OCI-LY1 (cell line): ENCODE data around the gene CFAP57.

Experiments
- EZH2 ChIP-seq: fragments of 200-600 bp; sonication (generic), shearing (Covaris generic); IDR thresholded peaks from 2 replicates; pipeline ENCODE4 v1.8.0; 2017; ENCODE audit warnings: borderline replicate concordance, mixed run types, mild to moderate bottlenecking, antibody characterized with exemption, low read length, moderate library complexity, mixed read lengths
- TF ChIP-seq, protein P1 (sequence below): fragments of 200-600 bp; sonication (generic), shearing (Covaris generic); IDR thresholded peaks from 2 replicates; pipeline ENCODE4 v1.5.1; 2017; ENCODE audit warnings: mild to moderate bottlenecking, antibody characterized with exemption, low read length, moderate library complexity, mixed read lengths

DNA sequence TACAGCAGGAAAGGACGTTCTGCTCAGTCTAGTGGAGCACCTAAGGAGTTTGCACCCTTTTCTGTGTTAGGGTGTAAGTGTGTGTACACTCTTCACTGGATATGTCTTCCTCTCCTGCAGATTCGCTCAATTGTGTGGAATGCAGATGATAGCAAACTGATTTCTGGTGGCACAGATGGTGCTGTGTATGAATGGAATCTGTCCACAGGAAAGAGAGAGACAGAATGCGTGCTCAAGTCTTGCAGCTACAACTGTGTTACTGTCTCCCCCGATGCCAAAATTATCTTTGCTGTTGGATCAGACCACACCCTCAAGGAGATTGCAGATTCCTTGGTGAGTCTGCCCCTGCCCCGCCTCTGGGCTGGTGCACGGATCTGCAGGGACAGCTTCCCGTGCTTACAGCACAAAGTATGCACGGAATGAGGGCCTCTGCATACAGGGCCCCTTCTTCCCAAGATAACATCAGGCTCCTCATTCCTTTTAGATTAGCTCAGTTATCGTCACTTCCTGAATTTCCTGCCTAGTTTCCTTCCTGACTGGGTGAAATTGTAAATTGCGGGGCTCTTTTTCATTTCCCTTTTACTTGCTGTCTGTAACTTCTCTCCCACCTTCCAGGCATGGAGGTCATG is 34.6 kb downstream of the CFAP57 start:
- TF ChIP-seq, protein P1, sequence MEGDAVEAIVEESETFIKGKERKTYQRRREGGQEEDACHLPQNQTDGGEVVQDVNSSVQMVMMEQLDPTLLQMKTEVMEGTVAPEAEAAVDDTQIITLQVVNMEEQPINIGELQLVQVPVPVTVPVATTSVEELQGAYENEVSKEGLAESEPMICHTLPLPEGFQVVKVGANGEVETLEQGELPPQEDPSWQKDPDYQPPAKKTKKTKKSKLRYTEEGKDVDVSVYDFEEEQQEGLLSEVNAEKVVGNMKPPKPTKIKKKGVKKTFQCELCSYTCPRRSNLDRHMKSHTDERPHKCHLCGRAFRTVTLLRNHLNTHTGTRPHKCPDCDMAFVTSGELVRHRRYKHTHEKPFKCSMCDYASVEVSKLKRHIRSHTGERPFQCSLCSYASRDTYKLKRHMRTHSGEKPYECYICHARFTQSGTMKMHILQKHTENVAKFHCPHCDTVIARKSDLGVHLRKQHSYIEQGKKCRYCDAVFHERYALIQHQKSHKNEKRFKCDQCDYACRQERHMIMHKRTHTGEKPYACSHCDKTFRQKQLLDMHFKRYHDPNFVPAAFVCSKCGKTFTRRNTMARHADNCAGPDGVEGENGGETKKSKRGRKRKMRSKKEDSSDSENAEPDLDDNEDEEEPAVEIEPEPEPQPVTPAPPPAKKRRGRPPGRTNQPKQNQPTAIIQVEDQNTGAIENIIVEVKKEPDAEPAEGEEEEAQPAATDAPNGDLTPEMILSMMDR: no peak
- no peak for TF ChIP-seq EZH2
